ENCODE results near the gene USP48. TPM values are rescaled to one million over a fixed set of nuclear protein-coding genes. Genes with fewer than 3 reads are reported as not detected.

USP48 gene
- total and polyA plus RNA-seq, 2 of the 13 experiments (the other 11 are each of a cell fraction or from before 2014, with no cell fraction given) = 30.4 to 30.7 TPM

DNA sequence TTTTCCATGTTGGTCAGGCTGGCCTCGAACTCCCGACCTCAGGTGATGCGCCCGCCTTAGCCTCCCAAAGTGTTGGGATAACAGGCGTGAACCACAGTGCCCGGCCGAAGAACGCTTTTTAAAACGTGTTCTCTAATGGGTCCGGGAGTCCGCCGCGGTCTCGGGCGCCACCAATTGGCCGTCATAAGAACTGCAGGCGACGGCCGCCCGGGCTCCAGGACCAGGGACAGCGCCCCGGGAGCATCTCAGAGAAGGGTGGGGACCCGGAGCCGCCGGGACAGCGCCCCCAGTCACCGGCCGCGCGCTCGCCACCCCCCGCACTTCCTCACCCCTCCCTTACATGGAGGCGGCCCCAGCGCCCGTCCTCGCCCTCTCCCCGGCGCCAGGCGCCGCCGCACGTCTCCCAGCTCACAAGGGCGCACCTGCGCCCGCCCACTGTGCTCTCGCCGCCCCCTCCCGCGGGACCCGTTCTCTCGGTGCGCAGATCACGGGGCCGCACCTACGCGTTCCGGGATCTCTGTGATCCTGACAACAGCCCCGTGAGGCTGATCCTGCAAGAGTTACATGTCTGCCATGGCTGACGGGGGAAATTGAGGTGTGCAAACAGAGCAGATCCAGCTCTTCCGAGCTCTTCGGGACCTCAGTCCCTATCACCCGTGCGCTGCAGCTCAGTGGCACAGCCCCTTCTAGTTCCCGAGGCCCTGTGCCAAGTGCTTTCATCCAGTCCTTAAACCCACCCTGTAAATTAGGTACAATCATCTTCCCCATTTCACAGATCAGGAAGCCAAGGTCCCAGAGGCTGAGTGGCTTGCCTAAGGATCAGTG is 123.6 kb downstream of the USP48 start (continued):
- TF ChIP-seq KDM4B (CRISPR knock-in tag; IDR thresholded peaks at IDR 0.05) (peak; percentile 98), CBFB (CRISPR knock-in tag; IDR thresholded peaks at IDR 0.05) (peak; percentile 79; the same call in 1 of the 2 replicates), ZNF619 (CRISPR knock-in tag; IDR thresholded peaks at IDR 0.05) (no peak), TCF7L2 (IDR thresholded peaks at IDR 0.05; ENCODE audit: low read depth, low read length) (no peak), ISL2 (CRISPR knock-in tag; IDR thresholded peaks at IDR 0.05) (peak; percentile 80), ZNF572 (CRISPR knock-in tag; IDR thresholded peaks at IDR 0.05) (no peak), PTBP1 (IDR thresholded peaks at IDR 0.05; ENCODE audit: low read depth, low read length, poor library complexity, severe bottlenecking) (no peak), SKI (IDR thresholded peaks at IDR 0.05; ENCODE audit: partially characterized antibody) (peak; percentile 52), CHD2 (IDR thresholded peaks at IDR 0.05; ENCODE audit: low read depth, low read length) (no peak), ZNF235 (CRISPR knock-in tag; IDR thresholded peaks at IDR 0.05; ENCODE audit: borderline replicate concordance) (peak; percentile 98; the same call in 1 of the 2 replicates), ATAD3A (CRISPR knock-in tag; IDR thresholded peaks at IDR 0.05) (no peak), MBNL3 (CRISPR knock-in tag; conservative IDR thresholded peaks at IDR 0.05) (no peak), SPEN (CRISPR knock-in tag; IDR thresholded peaks at IDR 0.05; ENCODE audit: low read depth) (peak; percentile 65; the same call in 1 of the 2 replicates), ZHX1 (CRISPR knock-in tag; IDR thresholded peaks at IDR 0.05; ENCODE audit: low read depth) (no peak), MLX (CRISPR knock-in tag; IDR thresholded peaks at IDR 0.05) (peak; percentile 70; the same call in 1 of the 2 replicates), ZNF616 (CRISPR knock-in tag; IDR thresholded peaks at IDR 0.05; ENCODE audit: low read depth) (peak; percentile 80; the same call in 1 of the 2 replicates)
- TF ChIP-seq, protein P1, sequence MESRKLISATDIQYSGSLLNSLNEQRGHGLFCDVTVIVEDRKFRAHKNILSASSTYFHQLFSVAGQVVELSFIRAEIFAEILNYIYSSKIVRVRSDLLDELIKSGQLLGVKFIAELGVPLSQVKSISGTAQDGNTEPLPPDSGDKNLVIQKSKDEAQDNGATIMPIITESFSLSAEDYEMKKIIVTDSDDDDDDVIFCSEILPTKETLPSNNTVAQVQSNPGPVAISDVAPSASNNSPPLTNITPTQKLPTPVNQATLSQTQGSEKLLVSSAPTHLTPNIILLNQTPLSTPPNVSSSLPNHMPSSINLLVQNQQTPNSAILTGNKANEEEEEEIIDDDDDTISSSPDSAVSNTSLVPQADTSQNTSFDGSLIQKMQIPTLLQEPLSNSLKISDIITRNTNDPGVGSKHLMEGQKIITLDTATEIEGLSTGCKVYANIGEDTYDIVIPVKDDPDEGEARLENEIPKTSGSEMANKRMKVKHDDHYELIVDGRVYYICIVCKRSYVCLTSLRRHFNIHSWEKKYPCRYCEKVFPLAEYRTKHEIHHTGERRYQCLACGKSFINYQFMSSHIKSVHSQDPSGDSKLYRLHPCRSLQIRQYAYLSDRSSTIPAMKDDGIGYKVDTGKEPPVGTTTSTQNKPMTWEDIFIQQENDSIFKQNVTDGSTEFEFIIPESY (CRISPR knock-in tag; IDR thresholded peaks at IDR 0.05) = peak; percentile 65; the same call in 1 of the 2 replicates
- TF ChIP-seq, protein P2, sequence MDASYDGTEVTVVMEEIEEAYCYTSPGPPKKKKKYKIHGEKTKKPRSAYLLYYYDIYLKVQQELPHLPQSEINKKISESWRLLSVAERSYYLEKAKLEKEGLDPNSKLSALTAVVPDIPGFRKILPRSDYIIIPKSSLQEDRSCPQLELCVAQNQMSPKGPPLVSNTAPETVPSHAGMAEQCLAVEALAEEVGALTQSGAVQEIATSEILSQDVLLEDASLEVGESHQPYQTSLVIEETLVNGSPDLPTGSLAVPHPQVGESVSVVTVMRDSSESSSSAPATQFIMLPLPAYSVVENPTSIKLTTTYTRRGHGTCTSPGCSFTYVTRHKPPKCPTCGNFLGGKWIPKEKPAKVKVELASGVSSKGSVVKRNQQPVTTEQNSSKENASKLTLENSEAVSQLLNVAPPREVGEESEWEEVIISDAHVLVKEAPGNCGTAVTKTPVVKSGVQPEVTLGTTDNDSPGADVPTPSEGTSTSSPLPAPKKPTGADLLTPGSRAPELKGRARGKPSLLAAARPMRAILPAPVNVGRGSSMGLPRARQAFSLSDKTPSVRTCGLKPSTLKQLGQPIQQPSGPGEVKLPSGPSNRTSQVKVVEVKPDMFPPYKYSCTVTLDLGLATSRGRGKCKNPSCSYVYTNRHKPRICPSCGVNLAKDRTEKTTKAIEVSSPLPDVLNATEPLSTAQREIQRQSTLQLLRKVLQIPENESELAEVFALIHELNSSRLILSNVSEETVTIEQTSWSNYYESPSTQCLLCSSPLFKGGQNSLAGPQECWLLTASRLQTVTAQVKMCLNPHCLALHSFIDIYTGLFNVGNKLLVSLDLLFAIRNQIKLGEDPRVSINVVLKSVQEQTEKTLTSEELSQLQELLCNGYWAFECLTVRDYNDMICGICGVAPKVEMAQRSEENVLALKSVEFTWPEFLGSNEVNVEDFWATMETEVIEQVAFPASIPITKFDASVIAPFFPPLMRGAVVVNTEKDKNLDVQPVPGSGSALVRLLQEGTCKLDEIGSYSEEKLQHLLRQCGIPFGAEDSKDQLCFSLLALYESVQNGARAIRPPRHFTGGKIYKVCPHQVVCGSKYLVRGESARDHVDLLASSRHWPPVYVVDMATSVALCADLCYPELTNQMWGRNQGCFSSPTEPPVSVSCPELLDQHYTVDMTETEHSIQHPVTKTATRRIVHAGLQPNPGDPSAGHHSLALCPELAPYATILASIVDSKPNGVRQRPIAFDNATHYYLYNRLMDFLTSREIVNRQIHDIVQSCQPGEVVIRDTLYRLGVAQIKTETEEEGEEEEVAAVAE (CRISPR knock-in tag; IDR thresholded peaks at IDR 0.05; ENCODE audit: borderline replicate concordance) = peak; percentile 94
